Transverse colon (tissue), 4 donors: ENCODE measurements around the gene HEBP1.

Experiments used
- POLR2A ChIP-seq: fragments of 450-650 bp; IDR thresholded peaks from one replicate; pipeline ENCODE4 v1.6.1; 2016; ENCODE audit warnings: antibody characterized with exemption, mild to moderate bottlenecking, moderate library complexity
- POLR2AphosphoS5 ChIP-seq, 3 donors: sonication (generic); formaldehyde crosslinking; IDR thresholded peaks; one replicate each; pipeline ENCODE4 v1.6.1; 2016; ENCODE audit warnings: antibody characterized with exemption in 3 of 3
- TF ChIP-seq, protein P1 (sequence below), 5 experiments: fragments of 200-600 bp in 3 of 5; fragments of 450-650 bp in 2 of 5; sonication (generic) in 3 of 5; IDR thresholded peaks; 1 replicate in 2 of 5; 2 replicates in 3 of 5; pipeline ENCODE4 v1.5.1; 2016 to 2017; ENCODE audit warnings: antibody characterized with exemption in 5 of 5, inconsistent platforms in 3 of 5, mild to moderate bottlenecking in 2 of 5, moderate library complexity in 1 of 5

DNA sequence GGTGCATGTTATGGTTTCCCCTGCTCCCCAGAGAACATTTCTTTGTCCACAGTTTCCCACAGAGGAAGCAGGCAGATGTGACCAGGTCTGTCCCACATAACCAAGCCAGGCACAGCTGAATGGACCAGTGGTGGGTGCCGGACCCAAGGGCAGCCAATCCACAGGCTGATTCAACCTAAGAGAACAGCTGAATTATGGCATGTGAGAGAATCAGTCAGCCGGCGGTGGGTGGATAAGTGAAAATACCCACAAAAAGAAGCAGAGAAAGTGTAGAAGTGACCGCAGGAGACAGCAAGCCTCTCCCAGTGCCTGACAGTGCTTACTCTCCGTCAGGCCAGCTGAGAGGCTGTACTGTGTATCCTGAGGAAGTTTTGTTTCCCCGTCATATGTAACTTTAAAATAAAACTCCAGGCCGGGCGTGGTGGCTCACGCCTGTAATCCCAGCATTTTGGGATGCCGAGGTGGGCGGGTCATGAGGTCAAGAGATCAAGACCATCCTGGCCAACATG lies 63.0 kb downstream of the HEBP1 start:
- TF ChIP-seq, protein P1, sequence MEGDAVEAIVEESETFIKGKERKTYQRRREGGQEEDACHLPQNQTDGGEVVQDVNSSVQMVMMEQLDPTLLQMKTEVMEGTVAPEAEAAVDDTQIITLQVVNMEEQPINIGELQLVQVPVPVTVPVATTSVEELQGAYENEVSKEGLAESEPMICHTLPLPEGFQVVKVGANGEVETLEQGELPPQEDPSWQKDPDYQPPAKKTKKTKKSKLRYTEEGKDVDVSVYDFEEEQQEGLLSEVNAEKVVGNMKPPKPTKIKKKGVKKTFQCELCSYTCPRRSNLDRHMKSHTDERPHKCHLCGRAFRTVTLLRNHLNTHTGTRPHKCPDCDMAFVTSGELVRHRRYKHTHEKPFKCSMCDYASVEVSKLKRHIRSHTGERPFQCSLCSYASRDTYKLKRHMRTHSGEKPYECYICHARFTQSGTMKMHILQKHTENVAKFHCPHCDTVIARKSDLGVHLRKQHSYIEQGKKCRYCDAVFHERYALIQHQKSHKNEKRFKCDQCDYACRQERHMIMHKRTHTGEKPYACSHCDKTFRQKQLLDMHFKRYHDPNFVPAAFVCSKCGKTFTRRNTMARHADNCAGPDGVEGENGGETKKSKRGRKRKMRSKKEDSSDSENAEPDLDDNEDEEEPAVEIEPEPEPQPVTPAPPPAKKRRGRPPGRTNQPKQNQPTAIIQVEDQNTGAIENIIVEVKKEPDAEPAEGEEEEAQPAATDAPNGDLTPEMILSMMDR (IDR thresholded peaks at IDR 0.05) = no peak
- TF ChIP-seq POLR2AphosphoS5 (IDR thresholded peaks at IDR 0.05) = no peak
- TF ChIP-seq POLR2A = no peak
